ENCODE data around the gene PLCL1.

The PLCL1 gene

DNA sequence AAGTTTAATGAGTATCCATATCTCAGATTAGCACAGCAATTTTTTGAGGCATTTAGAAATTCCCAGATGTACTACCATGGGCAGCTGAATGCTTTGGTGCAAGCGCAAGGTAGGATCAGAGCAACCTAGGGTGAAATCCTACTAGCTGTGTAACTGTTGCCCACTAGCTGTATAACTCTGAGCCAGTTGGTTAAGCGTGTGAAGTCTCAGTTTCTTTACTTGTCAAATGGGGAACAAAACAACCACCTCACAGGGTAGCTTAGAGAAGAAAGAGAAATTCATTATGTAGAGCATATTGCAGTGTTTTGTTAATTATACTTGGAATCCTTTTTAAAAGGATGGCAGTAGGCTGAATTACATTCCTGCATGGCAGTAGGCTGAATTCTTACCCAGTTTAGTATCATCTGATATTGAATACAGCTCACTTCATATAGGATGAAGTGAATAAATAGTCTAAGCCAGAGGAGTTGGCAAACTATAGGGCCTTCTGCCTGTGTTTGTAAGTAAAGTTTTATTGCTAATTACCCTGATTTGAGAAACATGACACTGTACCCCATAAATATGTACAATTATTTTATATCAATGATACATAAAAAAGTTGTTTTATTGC lies 180.7 kb downstream of the PLCL1 start:
- TF ChIP-seq, protein P1, sequence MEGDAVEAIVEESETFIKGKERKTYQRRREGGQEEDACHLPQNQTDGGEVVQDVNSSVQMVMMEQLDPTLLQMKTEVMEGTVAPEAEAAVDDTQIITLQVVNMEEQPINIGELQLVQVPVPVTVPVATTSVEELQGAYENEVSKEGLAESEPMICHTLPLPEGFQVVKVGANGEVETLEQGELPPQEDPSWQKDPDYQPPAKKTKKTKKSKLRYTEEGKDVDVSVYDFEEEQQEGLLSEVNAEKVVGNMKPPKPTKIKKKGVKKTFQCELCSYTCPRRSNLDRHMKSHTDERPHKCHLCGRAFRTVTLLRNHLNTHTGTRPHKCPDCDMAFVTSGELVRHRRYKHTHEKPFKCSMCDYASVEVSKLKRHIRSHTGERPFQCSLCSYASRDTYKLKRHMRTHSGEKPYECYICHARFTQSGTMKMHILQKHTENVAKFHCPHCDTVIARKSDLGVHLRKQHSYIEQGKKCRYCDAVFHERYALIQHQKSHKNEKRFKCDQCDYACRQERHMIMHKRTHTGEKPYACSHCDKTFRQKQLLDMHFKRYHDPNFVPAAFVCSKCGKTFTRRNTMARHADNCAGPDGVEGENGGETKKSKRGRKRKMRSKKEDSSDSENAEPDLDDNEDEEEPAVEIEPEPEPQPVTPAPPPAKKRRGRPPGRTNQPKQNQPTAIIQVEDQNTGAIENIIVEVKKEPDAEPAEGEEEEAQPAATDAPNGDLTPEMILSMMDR (conservative IDR thresholded peaks at IDR 0.05; ENCODE audit: low read depth, low read length) = no peak
- no peaks in the 10 kb centered on the region for H4K20me1 ChIP-seq (ENCODE audit: insufficient read depth)
- H2AFZ ChIP-seq (ENCODE audit: low read depth) = no peak overlapping the region
- no peak overlapping the region for H3K4me3 ChIP-seq (IDR thresholded peaks at IDR 0.05; ENCODE audit: insufficient read depth, low read depth, low read length)
- no peaks in the 10 kb centered on the region for H3K36me3 ChIP-seq (ENCODE audit: insufficient read depth)
- H3K27ac ChIP-seq = no peak overlapping the region
- H3K79me2 ChIP-seq (ENCODE audit: insufficient read depth, low read depth) = no peaks in the 10 kb centered on the region
- H3K27me3 ChIP-seq (ENCODE audit: insufficient read depth, low read depth) = no peaks in the 10 kb centered on the region
- no peaks in the 10 kb centered on the region for H3K4me1 ChIP-seq (ENCODE audit: low read depth, poor library complexity, severe bottlenecking)
- H3K9ac ChIP-seq = no peak overlapping the region
- H3K4me2 ChIP-seq = no peak overlapping the region

DNA sequence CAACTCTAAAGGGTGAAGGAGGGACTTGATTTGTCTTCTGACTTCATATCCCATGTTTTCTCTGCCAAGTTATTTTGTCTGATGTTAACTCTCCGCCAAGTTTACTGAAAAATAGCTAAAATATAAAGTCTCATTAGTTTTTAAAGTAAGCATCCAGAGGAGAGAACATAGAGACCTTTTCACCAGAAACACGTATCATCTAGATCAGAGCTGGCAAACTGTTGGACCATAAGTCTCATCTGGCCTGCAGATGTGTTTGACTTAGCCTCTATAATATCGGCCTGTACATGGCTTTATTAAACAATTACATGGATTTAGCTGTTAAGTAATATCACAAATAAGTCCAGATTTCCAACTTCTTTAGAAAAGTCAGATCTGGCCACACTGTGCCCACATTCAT lies 182.6 kb downstream of the PLCL1 start:
- Histone ChIP-seq H3K4me3 (IDR thresholded peaks at IDR 0.05; ENCODE audit: insufficient read depth, low read depth, low read length) (no peak overlapping the region), H4K20me1 (ENCODE audit: insufficient read depth) (no peaks in the 10 kb centered on the region), H2AFZ (ENCODE audit: low read depth) (no peak overlapping the region), H3K27ac (no peak overlapping the region), H3K36me3 (ENCODE audit: insufficient read depth) (no peaks in the 10 kb centered on the region), H3K4me1 (ENCODE audit: low read depth, poor library complexity, severe bottlenecking) (no peaks in the 10 kb centered on the region), H3K9ac (no peak overlapping the region), H3K79me2 (ENCODE audit: insufficient read depth, low read depth) (no peaks in the 10 kb centered on the region), H3K4me2 (no peak overlapping the region), H3K27me3 (ENCODE audit: insufficient read depth, low read depth) (no peaks in the 10 kb centered on the region)
- TF ChIP-seq, protein P1 (conservative IDR thresholded peaks at IDR 0.05; ENCODE audit: low read depth, low read length) = no peak

DNA sequence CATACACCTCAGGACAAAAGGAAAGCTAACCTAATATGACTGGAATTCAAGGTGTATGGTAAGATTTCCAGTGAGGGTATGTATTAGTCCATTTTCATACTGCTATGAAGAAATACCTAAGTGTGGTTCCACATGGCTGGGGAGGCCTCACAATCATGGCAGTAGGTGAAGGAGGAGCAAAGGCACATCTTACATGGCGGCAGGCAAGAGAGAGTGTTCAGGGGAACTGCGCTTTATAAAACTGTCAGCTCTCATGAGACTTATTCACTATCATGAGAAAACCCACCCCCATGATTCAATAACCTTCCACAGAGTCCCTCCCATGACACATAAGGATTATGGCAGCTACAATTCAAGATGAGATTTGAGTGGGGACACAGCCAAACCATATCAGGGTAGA lies 186.0 kb downstream of the PLCL1 start:
- H3K79me2 ChIP-seq (ENCODE audit: insufficient read depth, low read depth) = no peaks in the 10 kb centered on the region
- TF ChIP-seq, protein P1 (conservative IDR thresholded peaks at IDR 0.05; ENCODE audit: low read depth, low read length) = no peak
- no peak overlapping the region for H3K4me2 ChIP-seq
- H3K4me1 ChIP-seq (ENCODE audit: low read depth, poor library complexity, severe bottlenecking) = no peaks in the 10 kb centered on the region
- H3K27me3 ChIP-seq (ENCODE audit: insufficient read depth, low read depth) = no peaks in the 10 kb centered on the region
- H4K20me1 ChIP-seq (ENCODE audit: insufficient read depth) = no peaks in the 10 kb centered on the region
- H3K36me3 ChIP-seq (ENCODE audit: insufficient read depth) = no peaks in the 10 kb centered on the region
- no peak overlapping the region for H3K27ac ChIP-seq
- H3K9ac ChIP-seq = no peak overlapping the region
- no peak overlapping the region for H3K4me3 ChIP-seq (IDR thresholded peaks at IDR 0.05; ENCODE audit: insufficient read depth, low read depth, low read length)
- no peak overlapping the region for H2AFZ ChIP-seq (ENCODE audit: low read depth)

DNA sequence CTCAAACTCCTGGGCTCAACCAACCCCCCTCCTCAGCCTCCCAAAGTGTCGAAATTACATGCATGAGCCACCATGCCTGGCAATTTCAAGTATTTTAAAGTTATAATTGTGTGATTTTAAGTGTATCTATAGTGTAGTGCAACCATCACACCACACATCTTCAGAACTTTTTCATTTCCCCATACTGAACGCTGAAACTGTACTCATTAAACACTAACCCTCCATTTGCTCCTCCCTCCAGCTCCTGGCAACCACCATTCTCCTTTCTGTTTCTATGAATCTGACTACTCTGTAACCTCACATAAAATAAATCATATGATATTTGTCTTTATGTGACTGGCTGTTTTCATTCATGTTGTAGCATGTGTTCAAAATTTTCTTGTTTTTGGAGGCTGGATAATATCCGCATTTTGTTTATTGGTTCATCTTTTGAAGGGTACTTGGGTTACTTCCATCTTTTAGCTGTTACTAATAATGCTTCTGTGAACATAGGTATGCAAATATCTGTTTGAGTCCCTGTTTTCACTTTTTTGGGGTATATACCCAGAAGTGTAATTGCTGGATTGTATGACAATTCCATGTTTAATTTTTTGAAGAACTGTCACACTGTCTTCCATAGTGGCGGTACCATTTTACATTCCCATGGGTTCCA lies 188.2 kb downstream of the PLCL1 start:
- Histone ChIP-seq H3K36me3 (ENCODE audit: insufficient read depth) (no peaks in the 10 kb centered on the region), H3K27me3 (ENCODE audit: insufficient read depth, low read depth) (no peaks in the 10 kb centered on the region), H2AFZ (ENCODE audit: low read depth) (no peak overlapping the region), H3K4me1 (ENCODE audit: low read depth, poor library complexity, severe bottlenecking) (peaks cover 15% of the 10 kb centered on the region), H4K20me1 (ENCODE audit: insufficient read depth) (no peaks in the 10 kb centered on the region), H3K9ac (no peak overlapping the region), H3K4me2 (no peak overlapping the region), H3K79me2 (ENCODE audit: insufficient read depth, low read depth) (no peaks in the 10 kb centered on the region), H3K4me3 (IDR thresholded peaks at IDR 0.05; ENCODE audit: insufficient read depth, low read depth, low read length) (no peak overlapping the region), H3K27ac (no peak overlapping the region)
- TF ChIP-seq, protein P1 (conservative IDR thresholded peaks at IDR 0.05; ENCODE audit: low read depth, low read length) = no peak

Measured in KMS-11 (cell line).